ENCODE results near the gene DYNLT2. TPM values are rescaled to one million over a fixed set of nuclear protein-coding genes. Genes with fewer than 3 reads are reported as not detected.

DYNLT2 gene
- total and polyA plus RNA-seq, 2 of the 13 experiments (the other 11 are each of a cell fraction or from before 2014, with no cell fraction given), result 2.1 to 4.3 TPM

- TF ChIP-seq STAT6 (CRISPR knock-in tag; IDR thresholded peaks at IDR 0.05; ENCODE audit: borderline replicate concordance), result 0 out of 2 replicates have a peak, but pooled peaks have one; percentile 31
- no peak for TF ChIP-seq ZNF879 (CRISPR knock-in tag; IDR thresholded peaks at IDR 0.05)
- no peak for TF ChIP-seq HNRNPL (IDR thresholded peaks at IDR 0.05; ENCODE audit: low read depth, low read length)
- TF ChIP-seq TEAD2 (CRISPR knock-in tag; IDR thresholded peaks at IDR 0.05), result no peak
- TF ChIP-seq AKAP8 (CRISPR knock-in tag; IDR thresholded peaks at IDR 0.05), result no peak
- no peak for TF ChIP-seq E2F1 (CRISPR knock-in tag; IDR thresholded peaks at IDR 0.05)
- no peak; the same call in 1 of the 2 replicates for TF ChIP-seq ZFP1 (CRISPR knock-in tag; IDR thresholded peaks at IDR 0.05)
- TF ChIP-seq TARDBP (CRISPR knock-in tag; IDR thresholded peaks at IDR 0.05), result peak; percentile 86
- TF ChIP-seq ZNF597 (CRISPR knock-in tag; IDR thresholded peaks at IDR 0.05), result no peak
- TF ChIP-seq TBL1XR1 (IDR thresholded peaks at IDR 0.05; ENCODE audit: borderline replicate concordance, low read length, partially characterized antibody), result peak; percentile 9
- no peak for TF ChIP-seq MTF1 (CRISPR knock-in tag; IDR thresholded peaks at IDR 0.05)
- TF ChIP-seq FOXC1 (CRISPR knock-in tag; IDR thresholded peaks at IDR 0.05; ENCODE audit: borderline replicate concordance), result peak; percentile 38; the same call in 1 of the 2 replicates
- peak; percentile 35; the same call in 1 of the 2 replicates for TF ChIP-seq TBX2 (CRISPR knock-in tag; IDR thresholded peaks at IDR 0.05; ENCODE audit: borderline replicate concordance)
- TF ChIP-seq SMAD3 (CRISPR knock-in tag; IDR thresholded peaks at IDR 0.05), result peak; percentile 80; the same call in 1 of the 2 replicates
- no peak for TF ChIP-seq ARHGAP35 (CRISPR knock-in tag; IDR thresholded peaks at IDR 0.05; ENCODE audit: borderline replicate concordance)
- peak; percentile 18; the same call in 1 of the 2 replicates for TF ChIP-seq FOXK2 (IDR thresholded peaks at IDR 0.05)
- TF ChIP-seq NFIB (CRISPR knock-in tag; IDR thresholded peaks at IDR 0.05; ENCODE audit: borderline replicate concordance), result no peak
- TF ChIP-seq, protein P1, sequence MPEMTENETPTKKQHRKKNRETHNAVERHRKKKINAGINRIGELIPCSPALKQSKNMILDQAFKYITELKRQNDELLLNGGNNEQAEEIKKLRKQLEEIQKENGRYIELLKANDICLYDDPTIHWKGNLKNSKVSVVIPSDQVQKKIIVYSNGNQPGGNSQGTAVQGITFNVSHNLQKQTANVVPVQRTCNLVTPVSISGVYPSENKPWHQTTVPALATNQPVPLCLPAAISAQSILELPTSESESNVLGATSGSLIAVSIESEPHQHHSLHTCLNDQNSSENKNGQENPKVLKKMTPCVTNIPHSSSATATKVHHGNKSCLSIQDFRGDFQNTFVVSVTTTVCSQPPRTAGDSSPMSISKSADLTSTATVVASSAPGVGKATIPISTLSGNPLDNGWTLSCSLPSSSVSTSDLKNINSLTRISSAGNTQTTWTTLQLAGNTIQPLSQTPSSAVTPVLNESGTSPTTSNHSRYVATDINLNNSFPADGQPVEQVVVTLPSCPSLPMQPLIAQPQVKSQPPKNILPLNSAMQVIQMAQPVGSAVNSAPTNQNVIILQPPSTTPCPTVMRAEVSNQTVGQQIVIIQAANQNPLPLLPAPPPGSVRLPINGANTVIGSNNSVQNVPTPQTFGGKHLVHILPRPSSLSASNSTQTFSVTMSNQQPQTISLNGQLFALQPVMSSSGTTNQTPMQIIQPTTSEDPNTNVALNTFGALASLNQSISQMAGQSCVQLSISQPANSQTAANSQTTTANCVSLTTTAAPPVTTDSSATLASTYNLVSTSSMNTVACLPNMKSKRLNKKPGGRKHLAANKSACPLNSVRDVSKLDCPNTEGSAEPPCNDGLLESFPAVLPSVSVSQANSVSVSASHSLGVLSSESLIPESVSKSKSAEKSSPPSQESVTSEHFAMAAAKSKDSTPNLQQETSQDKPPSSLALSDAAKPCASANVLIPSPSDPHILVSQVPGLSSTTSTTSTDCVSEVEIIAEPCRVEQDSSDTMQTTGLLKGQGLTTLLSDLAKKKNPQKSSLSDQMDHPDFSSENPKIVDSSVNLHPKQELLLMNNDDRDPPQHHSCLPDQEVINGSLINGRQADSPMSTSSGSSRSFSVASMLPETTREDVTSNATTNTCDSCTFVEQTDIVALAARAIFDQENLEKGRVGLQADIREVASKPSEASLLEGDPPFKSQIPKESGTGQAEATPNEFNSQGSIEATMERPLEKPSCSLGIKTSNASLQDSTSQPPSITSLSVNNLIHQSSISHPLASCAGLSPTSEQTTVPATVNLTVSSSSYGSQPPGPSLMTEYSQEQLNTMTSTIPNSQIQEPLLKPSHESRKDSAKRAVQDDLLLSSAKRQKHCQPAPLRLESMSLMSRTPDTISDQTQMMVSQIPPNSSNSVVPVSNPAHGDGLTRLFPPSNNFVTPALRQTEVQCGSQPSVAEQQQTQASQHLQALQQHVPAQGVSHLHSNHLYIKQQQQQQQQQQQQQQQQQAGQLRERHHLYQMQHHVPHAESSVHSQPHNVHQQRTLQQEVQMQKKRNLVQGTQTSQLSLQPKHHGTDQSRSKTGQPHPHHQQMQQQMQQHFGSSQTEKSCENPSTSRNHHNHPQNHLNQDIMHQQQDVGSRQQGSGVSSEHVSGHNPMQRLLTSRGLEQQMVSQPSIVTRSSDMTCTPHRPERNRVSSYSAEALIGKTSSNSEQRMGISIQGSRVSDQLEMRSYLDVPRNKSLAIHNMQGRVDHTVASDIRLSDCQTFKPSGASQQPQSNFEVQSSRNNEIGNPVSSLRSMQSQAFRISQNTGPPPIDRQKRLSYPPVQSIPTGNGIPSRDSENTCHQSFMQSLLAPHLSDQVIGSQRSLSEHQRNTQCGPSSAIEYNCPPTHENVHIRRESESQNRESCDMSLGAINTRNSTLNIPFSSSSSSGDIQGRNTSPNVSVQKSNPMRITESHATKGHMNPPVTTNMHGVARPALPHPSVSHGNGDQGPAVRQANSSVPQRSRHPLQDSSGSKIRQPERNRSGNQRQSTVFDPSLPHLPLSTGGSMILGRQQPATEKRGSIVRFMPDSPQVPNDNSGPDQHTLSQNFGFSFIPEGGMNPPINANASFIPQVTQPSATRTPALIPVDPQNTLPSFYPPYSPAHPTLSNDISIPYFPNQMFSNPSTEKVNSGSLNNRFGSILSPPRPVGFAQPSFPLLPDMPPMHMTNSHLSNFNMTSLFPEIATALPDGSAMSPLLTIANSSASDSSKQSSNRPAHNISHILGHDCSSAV (CRISPR knock-in tag; IDR thresholded peaks at IDR 0.05; ENCODE audit: borderline replicate concordance), result no peak
Observed at GRCh38 chr6:169799474-169799926, 48.1 kb upstream of the DYNLT2 start (continued).

All from HepG2 (cell line).